Measurements from ENCODE around the gene NFYA.

The NFYA gene

GRCh38 chr6:41043151-41043550, 29.6 kb upstream of the NFYA start:
- Histone ChIP-seq H3F3A (ENCODE audit: control insufficient read depth, insufficient read depth) (no peaks in the 10 kb centered on the region), H3K79me2 (ENCODE audit: control insufficient read depth, low read length) (no peaks in the 10 kb centered on the region), H3K4me3 (ENCODE audit: low read length) (no peak overlapping the region), H4K20me1 (ENCODE audit: control insufficient read depth, insufficient read depth, low read depth, low read length) (no peaks in the 10 kb centered on the region), H3K4me1 (ENCODE audit: control insufficient read depth, low read length) (peaks cover 4% of the 10 kb centered on the region), H3K4me2 (ENCODE audit: low read length) (no peak overlapping the region), H3K27me3 (ENCODE audit: control insufficient read depth, low read length) (0 out of 2 replicates have a peak, but pooled peaks cover 2% of the 10 kb centered on the region), H3K9me2 (replicated peaks; ENCODE audit: control insufficient read depth, low read length) (no peaks in the 10 kb centered on the region), H3K9me3 (ENCODE audit: control insufficient read depth, insufficient read depth, low read length) (no peaks in the 10 kb centered on the region), H3K36me3 (ENCODE audit: control insufficient read depth, low read length) (no peaks in the 10 kb centered on the region), H3K27ac (ENCODE audit: low read depth, low read length) (no peak overlapping the region)
- TF ChIP-seq CTCF (IDR thresholded peaks at IDR 0.05; ENCODE audit: low read depth, low read length, poor library complexity, severe bottlenecking) (no peak), EZH2phosphoT487 (IDR thresholded peaks at IDR 0.05; ENCODE audit: borderline replicate concordance, low read length) (no peak)

GRCh38 chr6:41045664-41046063, 27.1 kb upstream of the NFYA start:
- Histone ChIP-seq H3K79me2 (ENCODE audit: control insufficient read depth, low read length) (no peaks in the 10 kb centered on the region), H3K27ac (ENCODE audit: low read depth, low read length) (no peak overlapping the region), H3K36me3 (ENCODE audit: control insufficient read depth, low read length) (no peaks in the 10 kb centered on the region), H3K9me3 (ENCODE audit: control insufficient read depth, insufficient read depth, low read length) (no peaks in the 10 kb centered on the region), H3K27me3 (ENCODE audit: control insufficient read depth, low read length) (no peaks in the 10 kb centered on the region), H3K4me3 (ENCODE audit: low read length) (no peak overlapping the region), H3K4me1 (ENCODE audit: control insufficient read depth, low read length) (peaks cover 4% of the 10 kb centered on the region), H3K4me2 (ENCODE audit: low read length) (no peak overlapping the region), H3K9me2 (replicated peaks; ENCODE audit: control insufficient read depth, low read length) (no peaks in the 10 kb centered on the region), H3F3A (ENCODE audit: control insufficient read depth, insufficient read depth) (no peaks in the 10 kb centered on the region), H4K20me1 (ENCODE audit: control insufficient read depth, insufficient read depth, low read depth, low read length) (no peaks in the 10 kb centered on the region)
- TF ChIP-seq EZH2phosphoT487 (IDR thresholded peaks at IDR 0.05; ENCODE audit: borderline replicate concordance, low read length): no peak
- TF ChIP-seq CTCF (IDR thresholded peaks at IDR 0.05; ENCODE audit: low read depth, low read length, poor library complexity, severe bottlenecking): no peak

GRCh38 chr6:41046084-41046483, 26.7 kb upstream of the NFYA start:
- Histone ChIP-seq H4K20me1 (ENCODE audit: control insufficient read depth, insufficient read depth, low read depth, low read length) (no peaks in the 10 kb centered on the region), H3K4me1 (ENCODE audit: control insufficient read depth, low read length) (peaks cover 4% of the 10 kb centered on the region), H3K9me2 (replicated peaks; ENCODE audit: control insufficient read depth, low read length) (no peaks in the 10 kb centered on the region), H3K9me3 (ENCODE audit: control insufficient read depth, insufficient read depth, low read length) (no peaks in the 10 kb centered on the region), H3K79me2 (ENCODE audit: control insufficient read depth, low read length) (no peaks in the 10 kb centered on the region), H3K27ac (ENCODE audit: low read depth, low read length) (no peak overlapping the region), H3K4me3 (ENCODE audit: low read length) (no peak overlapping the region), H3K4me2 (ENCODE audit: low read length) (no peak overlapping the region), H3F3A (ENCODE audit: control insufficient read depth, insufficient read depth) (no peaks in the 10 kb centered on the region), H3K36me3 (ENCODE audit: control insufficient read depth, low read length) (no peaks in the 10 kb centered on the region), H3K27me3 (ENCODE audit: control insufficient read depth, low read length) (no peaks in the 10 kb centered on the region)
- TF ChIP-seq CTCF (IDR thresholded peaks at IDR 0.05; ENCODE audit: low read depth, low read length, poor library complexity, severe bottlenecking) (no peak), EZH2phosphoT487 (IDR thresholded peaks at IDR 0.05; ENCODE audit: borderline replicate concordance, low read length) (no peak)

GRCh38 chr6:41047306-41047705, 25.5 kb upstream of the NFYA start:
- no peaks in the 10 kb centered on the region for H3K79me2 ChIP-seq (ENCODE audit: control insufficient read depth, low read length)
- H3K36me3 ChIP-seq (ENCODE audit: control insufficient read depth, low read length): no peaks in the 10 kb centered on the region
- H3K4me3 ChIP-seq (ENCODE audit: low read length): no peak overlapping the region
- no peaks in the 10 kb centered on the region for H3F3A ChIP-seq (ENCODE audit: control insufficient read depth, insufficient read depth)
- H3K27ac ChIP-seq (ENCODE audit: low read depth, low read length): no peak overlapping the region
- no peaks in the 10 kb centered on the region for H3K9me2 ChIP-seq (replicated peaks; ENCODE audit: control insufficient read depth, low read length)
- H3K9me3 ChIP-seq (ENCODE audit: control insufficient read depth, insufficient read depth, low read length): no peaks in the 10 kb centered on the region
- H3K4me1 ChIP-seq (ENCODE audit: control insufficient read depth, low read length): peaks cover 11% of the 10 kb centered on the region
- H3K4me2 ChIP-seq (ENCODE audit: low read length): no peak overlapping the region
- TF ChIP-seq EZH2phosphoT487 (IDR thresholded peaks at IDR 0.05; ENCODE audit: borderline replicate concordance, low read length): no peak
- TF ChIP-seq CTCF (IDR thresholded peaks at IDR 0.05; ENCODE audit: low read depth, low read length, poor library complexity, severe bottlenecking): no peak
- no peaks in the 10 kb centered on the region for H4K20me1 ChIP-seq (ENCODE audit: control insufficient read depth, insufficient read depth, low read depth, low read length)
- H3K27me3 ChIP-seq (ENCODE audit: control insufficient read depth, low read length): no peaks in the 10 kb centered on the region
